NCI-H1417 (cell line): ENCODE data around the gene TNNI3.
"Not testable (repeated sequence)": the region's sequence is repeated elsewhere in the genome, so short reads cannot be mapped to it uniquely, and the experiment has no call there.

Experiments used
- DNase-seq, 3 experiments: peaks; one replicate each; lab custom pipeline; 2025; lab: John Stamatoyannopoulos, UW

TNNI3 gene

GRCh38 chr19:55157064-55157908, at the start of gene TNNI3:
Gene TNNI3, minus strand, starts transcription at chr19:55157732. Its CDS starts 143 bp downstream, at chr19:55157589.
- no peak for DNase-seq

GRCh38 chr19:55206664-55207500, 49.4 kb upstream of the TNNI3 start:
- peak in 2 of 3 experiments; percentile 59 to 70 for DNase-seq

GRCh38 chr19:55202199-55202598, 44.7 kb upstream of the TNNI3 start:
- DNase-seq, result not testable (repeated sequence)

- no peak for DNase-seq
Observed at GRCh38 chr19:55199620-55200204, 42.2 kb upstream of the TNNI3 start.

GRCh38 chr19:55198651-55199050, 41.1 kb upstream of the TNNI3 start:
- DNase-seq, result no peak

- DNase-seq, result peak in 1 of 3 experiments; percentile 13
Observed at GRCh38 chr19:55197528-55197927, 40.0 kb upstream of the TNNI3 start.

- no peak for DNase-seq
Observed at GRCh38 chr19:55196803-55197202, 39.3 kb upstream of the TNNI3 start.

- DNase-seq, result no peak
Observed at GRCh38 chr19:55193481-55193880, 35.9 kb upstream of the TNNI3 start.

GRCh38 chr19:55189403-55189835, 31.9 kb upstream of the TNNI3 start:
- DNase-seq, result no peak

GRCh38 chr19:55188625-55189024, 31.1 kb upstream of the TNNI3 start:
- DNase-seq, result no peak

- no peak for DNase-seq
Observed at GRCh38 chr19:55186080-55186479, 28.5 kb upstream of the TNNI3 start.

- no peak for DNase-seq
Observed at GRCh38 chr19:55181740-55182139, 24.2 kb upstream of the TNNI3 start.

GRCh38 chr19:55179606-55180484, 22.3 kb upstream of the TNNI3 start, which contains the start of gene SYT5:
Gene SYT5, minus strand, starts transcription at chr19:55180289. Its CDS starts 1,248 bp downstream, at chr19:55179041.
- peak in 2 of 3 experiments; percentile 65 to 69 for DNase-seq

- DNase-seq, result peak; percentile 91 to 95 (median 93)
Observed at GRCh38 chr19:55178781-55179599, 21.5 kb upstream of the TNNI3 start.

GRCh38 chr19:55176076-55176475, 18.5 kb upstream of the TNNI3 start:
- no peak for DNase-seq

- no peak for DNase-seq
Observed at GRCh38 chr19:55175117-55175867, 17.8 kb upstream of the TNNI3 start.

- no peak for DNase-seq
Observed at GRCh38 chr19:55174425-55175116, 17.0 kb upstream of the TNNI3 start.

- DNase-seq, result peak in 1 of 3 experiments; percentile 45
Observed at GRCh38 chr19:55173714-55174409, 16.3 kb upstream of the TNNI3 start.
